Mucosa of stomach (tissue), 1 donor: ENCODE data around the gene SORCS2.

Source experiments
- H3K27me3 ChIP-seq: one replicate; pipeline ENCODE4 v1.7.0; 2013; ENCODE audit warnings: mild to moderate bottlenecking, low read length; ENCODE audit not compliant: control insufficient read depth, insufficient read depth
- H3K36me3 ChIP-seq: one replicate; pipeline ENCODE4 v1.7.0; 2013; ENCODE audit warnings: low read length; ENCODE audit not compliant: control insufficient read depth, insufficient read depth
- H3K4me1 ChIP-seq: one replicate; pipeline ENCODE4 v1.7.0; 2013; ENCODE audit warnings: mild to moderate bottlenecking, low read length; ENCODE audit not compliant: control insufficient read depth, insufficient read depth
- H3K4me3 ChIP-seq: one replicate; pipeline ENCODE4 v1.7.0; 2013; ENCODE audit warnings: low read length
- H3K9ac ChIP-seq: one replicate; pipeline ENCODE4 v1.7.0; 2013; ENCODE audit warnings: mild to moderate bottlenecking, low read length, moderate library complexity
- H3K9me3 ChIP-seq: one replicate; pipeline ENCODE4 v1.7.0; 2013; ENCODE audit warnings: mild to moderate bottlenecking, low read length, moderate library complexity; ENCODE audit not compliant: control insufficient read depth
- donor health status: Pancreatic carcinoma.

SORCS2 gene

GRCh38 chr4:7179158-7179557, 13.2 kb upstream of the SORCS2 start:
- Histone ChIP-seq H3K4me1 (no peaks in the 10 kb centered on the region), H3K9ac (no peak overlapping the region), H3K27me3 (no peaks in the 10 kb centered on the region), H3K36me3 (no peaks in the 10 kb centered on the region), H3K9me3 (no peaks in the 10 kb centered on the region), H3K4me3 (no peak overlapping the region)

- no peaks in the 10 kb centered on the region for H3K27me3 ChIP-seq
- H3K9ac ChIP-seq: no peak overlapping the region
- no peaks in the 10 kb centered on the region for H3K36me3 ChIP-seq
- no peaks in the 10 kb centered on the region for H3K4me1 ChIP-seq
- H3K4me3 ChIP-seq: no peak overlapping the region
- H3K9me3 ChIP-seq: no peaks in the 10 kb centered on the region
These were observed 11.4 kb upstream of the SORCS2 start for GRCh38 chr4:7180938-7181337.

- Histone ChIP-seq H3K36me3 (no peaks in the 10 kb centered on the region), H3K9me3 (no peaks in the 10 kb centered on the region), H3K4me1 (no peaks in the 10 kb centered on the region), H3K4me3 (no peak overlapping the region), H3K9ac (no peak overlapping the region), H3K27me3 (peaks cover 13% of the 10 kb centered on the region)
These were observed 9.7 kb upstream of the SORCS2 start for GRCh38 chr4:7182616-7183015.

- no peaks in the 10 kb centered on the region for H3K4me1 ChIP-seq
- H3K4me3 ChIP-seq: no peak overlapping the region
- no peak overlapping the region for H3K9ac ChIP-seq
- H3K36me3 ChIP-seq: no peaks in the 10 kb centered on the region
- H3K9me3 ChIP-seq: no peaks in the 10 kb centered on the region
- peaks cover 18% of the 10 kb centered on the region for H3K27me3 ChIP-seq
These were observed 9.2 kb upstream of the SORCS2 start for GRCh38 chr4:7183161-7183560.

GRCh38 chr4:7183780-7184460, 8.4 kb upstream of the SORCS2 start:
- H3K9ac ChIP-seq: no peak overlapping the region
- H3K9me3 ChIP-seq: no peaks in the 10 kb centered on the region
- H3K36me3 ChIP-seq: no peaks in the 10 kb centered on the region
- H3K4me3 ChIP-seq: no peak overlapping the region
- no peaks in the 10 kb centered on the region for H3K4me1 ChIP-seq
- H3K27me3 ChIP-seq: peaks cover 26% of the 10 kb centered on the region

GRCh38 chr4:7185487-7186030, 6.8 kb upstream of the SORCS2 start:
- Histone ChIP-seq H3K9ac (no peak overlapping the region), H3K27me3 (peaks cover 36% of the 10 kb centered on the region), H3K4me3 (no peak overlapping the region), H3K9me3 (no peaks in the 10 kb centered on the region), H3K4me1 (no peaks in the 10 kb centered on the region), H3K36me3 (no peaks in the 10 kb centered on the region)

- Histone ChIP-seq H3K9me3 (no peaks in the 10 kb centered on the region), H3K9ac (no peak overlapping the region), H3K36me3 (no peaks in the 10 kb centered on the region), H3K4me1 (no peaks in the 10 kb centered on the region), H3K4me3 (no peak overlapping the region), H3K27me3 (peaks cover 39% of the 10 kb centered on the region)
These were observed 6.3 kb upstream of the SORCS2 start for GRCh38 chr4:7186031-7186430.

GRCh38 chr4:7186516-7187167, 5.7 kb upstream of the SORCS2 start:
- H3K27me3 ChIP-seq: peaks cover 45% of the 10 kb centered on the region
- no peaks in the 10 kb centered on the region for H3K4me1 ChIP-seq
- H3K9me3 ChIP-seq: no peaks in the 10 kb centered on the region
- no peaks in the 10 kb centered on the region for H3K36me3 ChIP-seq
- H3K9ac ChIP-seq: no peak overlapping the region
- H3K4me3 ChIP-seq: no peak overlapping the region

GRCh38 chr4:7187168-7187535, 5.2 kb upstream of the SORCS2 start:
- Histone ChIP-seq H3K27me3 (peaks cover 50% of the 10 kb centered on the region), H3K36me3 (no peaks in the 10 kb centered on the region), H3K4me3 (no peak overlapping the region), H3K9ac (no peak overlapping the region), H3K4me1 (peaks cover 3% of the 10 kb centered on the region), H3K9me3 (no peaks in the 10 kb centered on the region)

- H3K9me3 ChIP-seq: no peaks in the 10 kb centered on the region
- H3K36me3 ChIP-seq: no peaks in the 10 kb centered on the region
- no peak overlapping the region for H3K4me3 ChIP-seq
- no peak overlapping the region for H3K9ac ChIP-seq
- peaks cover 4% of the 10 kb centered on the region for H3K4me1 ChIP-seq
- peaks cover 50% of the 10 kb centered on the region for H3K27me3 ChIP-seq
These were observed 4.6 kb upstream of the SORCS2 start for GRCh38 chr4:7187691-7188090.

- no peaks in the 10 kb centered on the region for H3K36me3 ChIP-seq
- H3K4me1 ChIP-seq: peaks cover 10% of the 10 kb centered on the region
- H3K27me3 ChIP-seq: peaks cover 63% of the 10 kb centered on the region
- no peak overlapping the region for H3K9ac ChIP-seq
- no peaks in the 10 kb centered on the region for H3K9me3 ChIP-seq
- H3K4me3 ChIP-seq: no peak overlapping the region
These were observed 3.3 kb upstream of the SORCS2 start for GRCh38 chr4:7189066-7189465.

- Histone ChIP-seq H3K9ac (no peak overlapping the region), H3K4me3 (no peak overlapping the region), H3K4me1 (peaks cover 10% of the 10 kb centered on the region), H3K27me3 (peaks cover 69% of the 10 kb centered on the region), H3K36me3 (no peaks in the 10 kb centered on the region), H3K9me3 (no peaks in the 10 kb centered on the region)
These were observed 2.7 kb upstream of the SORCS2 start for GRCh38 chr4:7189475-7190277.
